Measurements from ENCODE around the gene SERPIND1. TPM values are rescaled to one million over a fixed set of nuclear protein-coding genes. Genes with fewer than 3 reads are reported as not detected.

Gene SERPIND1
- polyA plus RNA-seq, 4 donors = 0.04 to 0.16 TPM; not detected in 2

DNA sequence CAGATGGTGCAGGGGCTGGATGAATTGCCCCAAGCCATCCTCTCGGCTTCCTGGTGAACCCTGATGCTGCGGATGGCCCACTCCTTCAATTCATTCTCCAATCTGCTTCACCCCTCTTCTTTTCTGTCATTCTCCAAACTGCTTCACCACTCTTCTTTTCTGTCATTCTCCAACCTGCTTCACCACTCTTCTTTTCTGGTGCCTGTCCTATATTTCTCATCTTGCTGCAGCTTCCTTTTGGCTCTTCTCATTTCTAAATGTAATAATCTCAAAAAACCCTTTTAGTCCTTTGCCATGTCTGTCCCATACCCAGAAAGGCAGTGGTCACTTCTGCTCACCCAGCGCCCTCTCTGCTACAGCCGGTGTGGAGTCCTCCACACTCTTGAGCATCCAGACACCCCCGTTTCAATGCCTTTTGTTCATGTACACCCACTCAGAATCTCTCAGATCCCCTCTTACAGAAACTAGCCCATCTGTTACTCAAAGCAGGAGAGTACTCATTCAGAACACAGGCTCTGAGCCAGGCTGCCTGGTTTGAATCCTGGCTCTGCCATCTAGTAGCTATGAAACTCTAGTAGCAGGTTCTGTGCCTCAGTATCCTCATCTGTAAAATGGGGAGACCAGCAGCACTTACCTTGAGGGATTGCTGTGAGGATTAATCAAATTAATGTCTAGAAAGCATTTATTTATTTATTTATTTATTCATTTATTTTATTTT lies 14.9 kb downstream of the SERPIND1 start:
- H3K4me1 ChIP-seq (ENCODE audit: control insufficient read depth in 3 of 3, insufficient read depth in 2 of 3, low read depth in 1 of 3, low read length in 2 of 3) = peaks cover 0 to 5% (median 0%) of the 10 kb centered on the region in 3 donors
- H3K27me3 ChIP-seq (ENCODE audit: control insufficient read depth in 3 of 3, insufficient read depth in 3 of 3, low read length in 3 of 3) = no peaks in the 10 kb centered on the region
- DNase-seq = no peak

DNA sequence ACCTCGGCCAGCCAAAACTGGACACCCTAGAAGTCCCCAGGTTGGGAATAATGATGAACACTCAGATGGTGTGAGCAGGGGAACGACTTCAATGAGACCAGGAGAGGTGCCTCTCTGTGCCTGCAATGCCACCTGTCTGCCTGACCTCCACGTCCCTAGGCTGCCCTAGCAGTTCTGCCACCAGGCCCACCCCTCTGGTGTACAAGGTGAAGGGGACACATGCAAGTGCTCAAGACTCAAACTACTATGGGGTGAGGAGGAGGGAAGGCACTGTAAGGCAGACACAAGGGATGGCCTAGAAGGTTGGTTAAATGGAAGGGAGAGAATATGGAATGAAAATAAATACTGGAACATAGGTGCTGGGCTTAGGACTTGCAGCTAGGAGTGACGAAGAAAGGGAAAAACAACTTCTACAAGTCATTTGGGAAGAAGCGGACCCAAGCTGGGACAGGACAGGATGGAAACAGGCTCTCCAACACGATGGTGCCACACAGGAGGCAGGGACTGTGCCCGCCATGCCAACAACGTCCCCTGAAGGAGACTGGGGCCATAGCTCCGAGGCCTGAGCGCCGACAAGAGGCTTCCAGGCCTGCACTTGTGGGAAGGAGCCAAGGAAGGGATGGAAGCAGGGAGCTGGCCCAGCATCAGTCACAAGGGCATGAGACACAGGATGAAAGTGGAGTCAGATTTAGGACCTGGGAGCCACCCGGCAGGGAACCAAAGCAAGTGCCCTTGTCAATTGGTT lies 18.5 kb downstream of the SERPIND1 start:
- no peak overlapping the region for H3K4me3 ChIP-seq (ENCODE audit: low read depth in 1 of 3, low read length in 3 of 3)
- no peak overlapping the region for H3K27ac ChIP-seq (ENCODE audit: low read depth in 1 of 3, low read length in 2 of 3)
- H3K27me3 ChIP-seq (ENCODE audit: control insufficient read depth in 3 of 3, insufficient read depth in 3 of 3, low read length in 3 of 3) = no peaks in the 10 kb centered on the region
- peaks cover 6 to 66% (median 24%) of the 10 kb centered on the region in 3 donors for H3K36me3 ChIP-seq (ENCODE audit: control insufficient read depth in 3 of 3, insufficient read depth in 2 of 3, low read depth in 1 of 3, low read length in 3 of 3)
- FAIRE-seq = no peak
- 93 to 96% (median 96%) methylated on average over 12 of the region's 12 CpGs for WGBS, 3 donors
- H3K9me3 ChIP-seq (ENCODE audit: control insufficient read depth in 2 of 2, insufficient read depth in 1 of 2, low read depth in 1 of 2, low read length in 1 of 2) = no peaks in the 10 kb centered on the region
- DNase-seq = no peak
- peaks cover 0 to 5% (median 0%) of the 10 kb centered on the region in 3 donors for H3K4me1 ChIP-seq (ENCODE audit: control insufficient read depth in 3 of 3, insufficient read depth in 2 of 3, low read depth in 1 of 3, low read length in 2 of 3)

More for the DNA sequence above, 14.9 kb downstream of the SERPIND1 start:
- H3K27ac ChIP-seq (ENCODE audit: low read depth in 1 of 3, low read length in 2 of 3) = no peak overlapping the region
- 93 to 97% (median 95%) methylated on average over 5 of the region's 5 CpGs for WGBS, 3 donors
- no peak overlapping the region for H3K4me3 ChIP-seq (ENCODE audit: low read depth in 1 of 3, low read length in 3 of 3)
- peaks cover 4 to 57% (median 27%) of the 10 kb centered on the region in 3 donors for H3K36me3 ChIP-seq (ENCODE audit: control insufficient read depth in 3 of 3, insufficient read depth in 2 of 3, low read depth in 1 of 3, low read length in 3 of 3)
- H3K9me3 ChIP-seq (ENCODE audit: control insufficient read depth in 2 of 2, insufficient read depth in 1 of 2, low read depth in 1 of 2, low read length in 1 of 2) = no peaks in the 10 kb centered on the region
- FAIRE-seq = no peak

GRCh38 chr22:20792966-20793728 lies 19.2 kb downstream of the SERPIND1 start:
- Histone ChIP-seq H3K27ac (ENCODE audit: low read depth in 1 of 3, low read length in 2 of 3) (no peak overlapping the region), H3K4me1 (ENCODE audit: control insufficient read depth in 3 of 3, insufficient read depth in 2 of 3, low read depth in 1 of 3, low read length in 2 of 3) (peaks cover 0 to 5% (median 0%) of the 10 kb centered on the region in 3 donors), H3K27me3 (ENCODE audit: control insufficient read depth in 3 of 3, insufficient read depth in 3 of 3, low read length in 3 of 3) (no peaks in the 10 kb centered on the region), H3K9me3 (ENCODE audit: control insufficient read depth in 2 of 2, insufficient read depth in 1 of 2, low read depth in 1 of 2, low read length in 1 of 2) (no peaks in the 10 kb centered on the region), H3K36me3 (ENCODE audit: control insufficient read depth in 3 of 3, insufficient read depth in 2 of 3, low read depth in 1 of 3, low read length in 3 of 3) (peaks cover 9 to 65% (median 22%) of the 10 kb centered on the region in 3 donors), H3K4me3 (ENCODE audit: low read depth in 1 of 3, low read length in 3 of 3) (no peak overlapping the region)
- no peak for DNase-seq
- no peak for FAIRE-seq
- 86 to 90% (median 87%) methylated on average over 3 of the region's 3 CpGs for WGBS, 3 donors

DNA sequence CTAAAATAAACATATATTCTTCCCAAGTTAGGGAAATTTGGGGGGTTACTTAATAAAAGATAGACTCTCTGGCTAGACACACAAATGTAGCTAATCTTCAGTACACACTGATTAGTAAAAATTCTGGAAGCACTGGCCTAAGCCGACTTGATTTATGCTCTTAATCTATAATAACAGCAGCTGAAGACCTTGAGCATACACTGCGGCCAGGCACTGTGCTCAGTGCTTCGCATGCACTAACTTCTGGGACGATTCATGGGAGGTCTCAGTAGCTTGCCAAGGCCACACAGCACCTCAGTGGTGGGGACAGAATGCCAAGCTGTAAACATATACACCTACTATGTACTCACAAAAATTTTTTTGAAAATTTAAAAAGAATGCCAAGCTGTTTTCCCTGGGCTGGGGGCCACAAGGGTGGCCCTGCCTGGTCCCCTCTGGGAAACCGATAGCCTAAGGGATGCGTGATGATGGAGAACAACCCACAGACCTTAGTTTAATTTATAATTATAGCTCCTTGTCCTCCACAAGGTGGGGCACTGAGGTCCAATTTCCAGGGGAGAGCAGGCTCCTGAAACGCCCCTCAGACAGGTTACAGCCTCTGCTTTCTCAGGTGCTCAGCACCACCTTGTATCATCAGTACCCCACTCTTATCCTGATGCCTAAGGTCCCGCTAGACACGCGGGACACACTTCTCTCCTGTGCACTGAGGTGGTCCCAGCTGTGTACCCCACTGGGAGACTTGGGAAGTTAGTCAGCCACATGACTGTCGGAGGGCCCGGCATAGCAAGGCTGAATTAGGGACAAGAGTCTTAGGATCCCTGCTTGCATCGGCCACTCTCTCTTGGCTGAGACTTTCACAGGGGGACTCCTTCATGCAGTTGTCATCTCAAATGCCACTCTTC lies 20.1 kb downstream of the SERPIND1 start:
- Histone ChIP-seq H3K36me3 (ENCODE audit: control insufficient read depth in 3 of 3, insufficient read depth in 2 of 3, low read depth in 1 of 3, low read length in 3 of 3) (peaks cover 17 to 65% (median 20%) of the 10 kb centered on the region in 3 donors), H3K4me3 (ENCODE audit: low read depth in 1 of 3, low read length in 3 of 3) (no peak overlapping the region), H3K9me3 (ENCODE audit: control insufficient read depth in 2 of 2, insufficient read depth in 1 of 2, low read depth in 1 of 2, low read length in 1 of 2) (no peaks in the 10 kb centered on the region), H3K27ac (ENCODE audit: low read depth in 1 of 3, low read length in 2 of 3) (no peak overlapping the region), H3K27me3 (ENCODE audit: control insufficient read depth in 3 of 3, insufficient read depth in 3 of 3, low read length in 3 of 3) (no peaks in the 10 kb centered on the region), H3K4me1 (ENCODE audit: control insufficient read depth in 3 of 3, insufficient read depth in 2 of 3, low read depth in 1 of 3, low read length in 2 of 3) (peaks cover 0 to 5% (median 0%) of the 10 kb centered on the region in 3 donors)
- DNase-seq = no peak
- 80 to 81% (median 81%) methylated on average over 13 of the region's 13 CpGs for WGBS, 3 donors
- no peak for FAIRE-seq

- no peak overlapping the region for H3K4me3 ChIP-seq (ENCODE audit: low read depth in 1 of 3, low read length in 3 of 3)
- peaks cover 0 to 5% (median 0%) of the 10 kb centered on the region in 3 donors for H3K4me1 ChIP-seq (ENCODE audit: control insufficient read depth in 3 of 3, insufficient read depth in 2 of 3, low read depth in 1 of 3, low read length in 2 of 3)
- H3K9me3 ChIP-seq (ENCODE audit: control insufficient read depth in 2 of 2, insufficient read depth in 1 of 2, low read depth in 1 of 2, low read length in 1 of 2) = no peaks in the 10 kb centered on the region
- WGBS, 3 donors = 90 to 95% (median 93%) methylated on average over 7 of the region's 7 CpGs
- no peaks in the 10 kb centered on the region for H3K27me3 ChIP-seq (ENCODE audit: control insufficient read depth in 3 of 3, insufficient read depth in 3 of 3, low read length in 3 of 3)
- H3K36me3 ChIP-seq (ENCODE audit: control insufficient read depth in 3 of 3, insufficient read depth in 2 of 3, low read depth in 1 of 3, low read length in 3 of 3) = peaks cover 22 to 69% (median 23%) of the 10 kb centered on the region in 3 donors
- FAIRE-seq (no peak), DNase-seq (no peak)
- no peak overlapping the region for H3K27ac ChIP-seq (ENCODE audit: low read depth in 1 of 3, low read length in 2 of 3)
These were observed 20.9 kb downstream of the SERPIND1 start for GRCh38 chr22:20794650-20795413.

GRCh38 chr22:20796731-20797130 lies 22.8 kb downstream of the SERPIND1 start:
- H3K36me3 ChIP-seq (ENCODE audit: control insufficient read depth in 3 of 3, insufficient read depth in 2 of 3, low read depth in 1 of 3, low read length in 3 of 3) = peaks cover 23 to 73% (median 26%) of the 10 kb centered on the region in 3 donors

GRCh38 chr22:20798218-20798617 lies 24.3 kb downstream of the SERPIND1 start:
- 92 to 98% (median 94%) methylated on average over 5 of the region's 5 CpGs for WGBS, 3 donors
- Histone ChIP-seq H3K4me3 (ENCODE audit: low read depth in 1 of 3, low read length in 3 of 3) (no peak overlapping the region), H3K27ac (ENCODE audit: low read depth in 1 of 3, low read length in 2 of 3) (no peak overlapping the region), H3K36me3 (ENCODE audit: control insufficient read depth in 3 of 3, insufficient read depth in 2 of 3, low read depth in 1 of 3, low read length in 3 of 3) (peaks cover 16 to 78% (median 26%) of the 10 kb centered on the region in 3 donors), H3K27me3 (ENCODE audit: control insufficient read depth in 3 of 3, insufficient read depth in 3 of 3, low read length in 3 of 3) (no peaks in the 10 kb centered on the region), H3K4me1 (ENCODE audit: control insufficient read depth in 3 of 3, insufficient read depth in 2 of 3, low read depth in 1 of 3, low read length in 2 of 3) (no peaks in the 10 kb centered on the region), H3K9me3 (ENCODE audit: control insufficient read depth in 2 of 2, insufficient read depth in 1 of 2, low read depth in 1 of 2, low read length in 1 of 2) (no peaks in the 10 kb centered on the region)
- no peak for FAIRE-seq
- DNase-seq = no peak

More at GRCh38 chr22:20796731-20797130, 22.8 kb downstream of the SERPIND1 start:
- DNase-seq (no peak), FAIRE-seq (no peak)
- no peaks in the 10 kb centered on the region for H3K4me1 ChIP-seq (ENCODE audit: control insufficient read depth in 3 of 3, insufficient read depth in 2 of 3, low read depth in 1 of 3, low read length in 2 of 3)
- 91 to 98% (median 96%) methylated on average over 8 of the region's 8 CpGs for WGBS, 3 donors
- no peaks in the 10 kb centered on the region for H3K27me3 ChIP-seq (ENCODE audit: control insufficient read depth in 3 of 3, insufficient read depth in 3 of 3, low read length in 3 of 3)
- H3K4me3 ChIP-seq (ENCODE audit: low read depth in 1 of 3, low read length in 3 of 3) = no peak overlapping the region
- H3K27ac ChIP-seq (ENCODE audit: low read depth in 1 of 3, low read length in 2 of 3) = no peak overlapping the region
- H3K9me3 ChIP-seq (ENCODE audit: control insufficient read depth in 2 of 2, insufficient read depth in 1 of 2, low read depth in 1 of 2, low read length in 1 of 2) = no peaks in the 10 kb centered on the region
